ENCODE data around the gene TMEM135.

- TF ChIP-seq CTCF (IDR thresholded peaks at IDR 0.05; ENCODE audit: insufficient read depth, low read depth, low read length) (no peak), EZH2 (IDR thresholded peaks at IDR 0.05; ENCODE audit: insufficient read depth, low read length) (no peak)
Observed at GRCh38 chr11:87185228-87185627, 147.5 kb downstream of the TMEM135 start.
